Kidney glomerular epithelial cell (primary cell): Measurements from ENCODE around the gene ZFHX2.
"Not testable (repeated sequence)": the region's sequence is repeated elsewhere in the genome, so short reads cannot be mapped to it uniquely, and the experiment has no call there.

ENCODE experiments used
- DNase-seq: peaks from one replicate; lab custom pipeline; 2025; lab: John Stamatoyannopoulos, UW

The ZFHX2 gene

DNA sequence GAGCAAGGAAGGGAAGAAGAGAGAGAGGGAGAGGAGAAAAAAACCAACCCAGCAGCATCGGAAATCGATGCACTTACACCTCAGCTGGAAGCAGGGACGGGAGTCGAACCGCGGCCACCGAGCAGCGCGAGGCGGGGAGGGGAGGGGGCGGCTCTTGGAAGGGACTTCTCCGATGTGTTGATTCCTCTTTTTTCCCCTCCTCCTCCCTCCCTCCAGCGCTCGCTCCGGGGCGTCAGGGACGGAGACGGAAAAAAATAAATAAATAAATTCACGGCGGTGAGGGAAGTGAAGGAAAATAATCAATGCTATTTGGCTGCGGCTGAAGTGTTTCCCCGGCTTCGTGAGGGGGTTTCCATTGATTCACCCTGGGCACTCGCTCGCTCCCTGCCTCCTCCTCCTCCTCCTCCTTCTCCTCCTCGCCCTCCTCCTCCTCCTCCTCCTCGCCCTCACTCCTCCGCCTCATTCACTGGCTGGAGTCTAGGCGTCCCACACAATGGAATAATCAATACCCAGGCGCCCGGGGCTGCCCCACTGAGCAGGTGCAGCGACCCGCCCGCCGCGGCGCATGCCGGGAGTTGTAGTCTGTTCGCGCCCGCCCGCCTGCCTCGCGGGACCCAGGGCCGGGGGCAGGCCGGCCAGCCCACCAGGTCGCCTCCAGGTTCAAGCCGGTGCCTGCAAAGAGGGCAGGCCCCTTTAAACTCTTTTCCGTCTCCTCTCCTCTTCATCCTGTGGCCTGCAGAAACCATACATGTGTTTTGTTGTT is at the start of gene ZFHX2:
Gene ZFHX2, minus strand, starts transcription at position 500 of the 763 bp plus-strand sequence. CDS start 16,440 bp downstream, outside the sequence.
- DNase-seq: peak; percentile 83

DNA sequence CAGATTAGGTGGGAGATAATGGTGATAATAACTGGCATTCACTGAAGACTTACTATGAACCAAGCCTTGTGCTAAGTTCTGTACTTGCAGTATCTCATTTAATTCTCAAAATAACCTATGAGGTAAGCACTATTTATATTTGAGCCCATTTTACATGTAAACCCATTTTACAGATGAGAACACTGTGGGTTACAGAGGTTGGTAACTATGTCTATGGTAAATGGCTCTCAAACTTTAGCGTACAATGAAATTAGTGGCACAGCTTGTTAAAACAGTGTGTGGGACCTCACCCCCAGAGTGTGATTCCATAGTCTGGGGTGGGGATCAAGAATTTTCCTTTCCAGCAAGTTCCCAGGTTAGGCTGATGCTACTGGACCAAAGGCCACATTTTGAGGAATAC is 49.2 kb upstream of the ZFHX2 start:
- no peak for DNase-seq

DNA sequence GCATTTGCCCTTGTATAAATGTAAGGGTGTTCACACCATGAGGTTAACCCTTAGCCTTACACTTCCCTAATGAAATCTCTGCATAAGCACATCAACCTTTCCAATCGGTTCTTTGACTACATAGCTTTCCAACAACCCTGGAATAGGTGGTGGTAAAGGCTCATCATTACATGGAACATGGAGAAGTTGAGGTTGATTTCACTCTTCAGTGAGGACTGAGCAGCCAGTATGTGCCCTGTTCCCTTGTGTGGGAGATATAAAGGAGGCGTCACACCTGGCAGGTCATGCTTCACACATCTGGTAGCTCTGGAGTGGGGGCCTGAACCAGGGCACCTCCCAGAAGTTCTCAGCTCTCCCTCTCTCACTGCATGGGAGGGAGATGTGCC is 48.8 kb upstream of the ZFHX2 start:
- no peak for DNase-seq

DNA sequence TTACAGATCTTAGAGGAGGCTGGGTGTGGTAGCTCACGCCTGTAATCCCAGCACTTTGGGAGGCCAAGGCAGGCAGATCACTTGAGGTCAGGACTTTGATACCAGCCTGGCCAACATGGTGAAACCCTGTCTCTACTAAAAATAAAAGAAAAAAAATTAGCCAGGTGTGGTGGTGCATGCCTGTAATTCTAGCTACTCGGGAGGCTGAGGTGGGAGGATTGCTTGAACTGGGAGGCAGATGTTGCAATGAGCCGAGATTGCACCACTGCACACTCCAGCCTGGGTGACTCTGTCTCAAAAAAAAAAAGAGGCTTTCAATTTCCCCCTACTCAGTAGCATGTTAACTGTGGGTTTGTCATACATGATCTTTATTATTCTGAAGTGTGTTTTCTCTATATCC is 42.6 kb upstream of the ZFHX2 start:
- DNase-seq: not testable (repeated sequence)

DNA sequence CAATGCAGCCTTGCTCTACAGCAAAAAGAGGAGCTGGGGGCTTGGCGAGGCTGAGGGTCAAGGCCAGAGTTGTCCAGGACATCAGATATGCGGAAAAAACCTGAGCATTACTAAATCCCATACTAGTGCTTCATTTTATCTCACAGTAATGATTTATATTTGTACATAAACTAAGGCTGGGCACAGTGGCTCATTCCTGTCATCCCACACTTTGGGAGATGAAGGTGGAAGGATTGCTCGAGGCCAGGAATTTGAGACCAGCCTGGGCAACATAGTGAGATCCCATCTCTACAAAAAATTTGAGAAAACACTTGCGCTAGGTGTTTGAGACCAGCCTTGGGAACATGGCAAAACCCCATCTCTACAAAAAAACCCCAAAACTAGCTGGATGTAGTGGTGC is 38.6 kb upstream of the ZFHX2 start:
- DNase-seq: no peak

DNA sequence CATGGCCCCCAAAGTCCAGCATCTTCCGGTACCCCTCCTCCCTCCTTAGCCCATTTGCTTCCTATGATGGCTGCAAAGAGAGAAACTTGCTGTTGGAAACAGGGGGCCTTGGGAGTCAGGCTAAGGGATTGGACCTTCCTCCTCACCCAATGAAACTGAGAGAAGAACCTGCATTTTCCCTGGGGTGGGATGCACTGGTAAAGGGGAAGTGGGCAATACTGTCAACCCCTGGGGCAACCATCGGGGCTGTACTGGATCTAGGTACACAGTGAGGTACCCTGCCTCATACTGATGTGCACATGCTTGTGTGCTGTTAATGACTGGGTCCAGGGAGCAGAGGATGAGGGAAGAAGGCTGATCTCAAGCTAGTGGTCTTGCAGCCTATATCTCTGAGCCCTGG is 38.0 kb upstream of the ZFHX2 start:
- no peak for DNase-seq

DNA sequence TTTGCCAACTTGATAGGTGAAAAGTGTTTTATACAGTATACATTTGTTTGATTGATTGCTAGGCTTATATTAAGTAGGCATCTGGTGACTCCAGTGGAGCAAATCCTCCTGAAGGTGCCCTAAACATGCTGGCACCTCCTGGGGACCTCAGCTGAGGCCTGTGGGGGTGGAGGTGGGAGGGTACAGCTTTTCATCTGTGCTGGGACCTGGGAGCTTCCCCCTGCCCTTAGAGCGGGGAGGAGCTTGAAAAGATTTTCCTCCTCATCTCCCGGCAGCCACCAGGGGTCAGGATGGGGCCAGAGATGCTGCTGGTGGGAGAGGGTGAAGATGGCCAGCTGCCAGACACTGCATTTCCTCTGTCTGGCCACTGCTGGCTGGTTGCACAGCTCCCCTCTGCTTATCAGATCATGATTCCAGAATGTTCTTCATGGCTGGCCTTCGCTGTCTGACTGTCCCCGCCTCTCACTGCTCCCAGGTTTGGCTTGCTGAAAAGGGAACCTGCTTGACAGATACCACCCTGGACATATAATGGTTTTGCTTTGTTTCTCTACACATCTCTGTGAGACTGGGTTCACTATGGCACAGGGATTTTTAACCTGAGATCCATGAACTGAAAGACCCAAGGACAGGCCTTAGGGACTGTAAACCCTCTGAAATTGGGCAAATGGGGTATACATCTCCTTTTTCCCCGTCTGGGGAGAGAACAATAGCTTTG is 37.5 kb upstream of the ZFHX2 start:
- DNase-seq: peak; percentile 95

DNA sequence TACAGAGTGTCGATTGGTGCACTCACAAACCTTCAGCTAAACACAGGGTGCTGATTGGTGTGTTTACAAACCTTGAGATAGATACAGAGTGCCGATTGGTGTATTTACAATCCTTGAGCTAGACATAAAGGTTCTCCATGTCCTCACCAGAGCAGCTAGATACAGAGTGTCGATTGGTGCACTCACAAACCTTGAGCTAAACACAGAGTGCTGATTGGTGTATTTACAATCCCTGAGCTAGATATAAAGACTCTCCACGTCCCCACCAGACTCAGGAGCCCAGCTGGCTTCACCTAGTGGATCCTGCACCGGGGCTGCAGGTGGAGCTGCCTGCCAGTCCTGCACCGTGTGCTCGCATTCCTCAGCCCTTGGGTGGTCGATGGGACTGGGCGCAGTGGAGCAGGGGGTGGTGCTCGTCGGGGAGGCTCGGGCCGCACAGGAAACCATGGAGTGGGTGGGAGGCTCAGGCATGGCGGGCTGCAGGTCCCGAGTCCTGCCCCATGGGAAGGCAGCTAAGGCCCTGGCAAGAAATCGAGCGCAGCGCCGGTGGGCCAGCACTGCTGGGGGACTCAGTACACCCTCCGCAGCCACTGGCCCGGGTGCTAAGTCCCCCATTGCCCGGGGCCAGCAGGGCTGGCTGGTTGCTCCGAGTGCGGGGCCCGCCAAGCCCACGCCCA is 33.1 kb upstream of the ZFHX2 start:
- not testable (repeated sequence) for DNase-seq

DNA sequence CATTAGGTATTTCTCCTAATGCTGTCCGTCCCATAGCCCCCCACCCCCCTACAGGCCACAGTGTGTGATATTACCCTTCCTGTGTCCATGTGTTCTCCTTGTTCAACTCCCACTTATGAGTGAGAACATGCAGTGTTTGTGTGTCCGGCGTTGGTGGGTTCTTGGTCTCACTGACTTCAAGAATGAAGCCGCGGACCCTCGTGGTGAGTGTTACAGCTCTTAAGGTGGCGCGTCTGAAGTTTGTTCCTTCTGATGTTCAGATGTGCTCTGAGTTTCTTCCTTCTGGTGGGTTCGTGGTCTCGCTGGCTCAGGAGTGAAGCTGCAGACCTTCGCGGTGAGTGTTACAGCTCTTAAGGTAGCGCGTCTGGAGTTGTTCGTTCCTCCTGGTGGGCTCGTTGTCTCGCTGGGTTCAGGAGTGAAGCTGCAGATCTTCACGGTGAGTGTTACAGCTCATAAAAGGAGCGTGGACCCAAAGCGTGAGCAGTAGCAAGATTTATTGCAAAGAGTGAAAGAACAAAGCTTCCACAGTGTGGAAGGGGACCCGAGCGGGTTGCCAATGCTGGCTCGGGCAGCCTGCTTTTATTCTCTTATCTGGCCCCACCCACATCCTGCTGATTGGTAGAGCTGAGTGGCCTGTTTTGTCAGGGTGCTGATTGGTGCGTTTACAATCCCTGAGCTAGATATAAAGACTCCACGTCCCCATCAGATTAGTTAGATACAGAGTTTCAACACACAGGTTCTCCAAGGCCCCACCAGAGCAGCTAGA is 32.4 kb upstream of the ZFHX2 start:
- DNase-seq: not testable (repeated sequence)

DNA sequence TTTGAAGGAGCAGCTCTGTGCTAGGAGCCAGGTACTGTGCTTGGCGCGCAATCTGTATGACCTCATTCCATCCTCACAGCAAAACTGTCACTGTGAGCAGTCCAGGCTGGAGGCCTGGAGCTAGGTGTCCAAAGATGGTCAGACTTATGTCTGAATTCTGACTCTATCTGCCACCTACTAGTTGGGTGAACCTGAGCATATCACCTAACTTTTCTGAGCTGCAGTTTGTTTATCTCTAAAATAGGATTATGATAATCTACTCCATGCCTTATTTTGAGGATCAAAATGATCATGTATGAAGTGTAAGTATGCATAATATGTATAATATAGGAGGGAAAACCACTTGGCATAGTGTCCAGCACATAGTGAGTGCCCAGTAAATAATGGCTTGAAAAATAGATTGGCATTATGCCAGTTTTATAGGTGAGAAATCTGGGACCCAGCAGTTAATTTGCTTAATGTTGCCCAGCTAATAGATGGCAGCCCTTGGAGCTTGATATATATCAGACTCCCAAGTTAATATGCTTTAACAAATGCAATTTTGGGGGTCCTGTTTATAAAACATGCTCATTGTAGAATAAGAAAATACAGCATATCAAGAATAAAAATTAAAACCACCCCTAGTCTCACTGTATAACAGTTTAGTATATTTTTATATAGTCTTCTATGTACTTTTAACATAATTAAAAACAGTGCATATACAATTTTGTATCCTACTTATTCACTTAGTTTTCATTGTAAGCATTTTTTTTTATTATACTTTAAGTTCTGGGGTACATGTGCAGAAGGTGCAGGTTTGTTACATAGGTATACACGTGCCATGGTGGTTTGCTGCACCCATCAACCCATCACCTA is 31.6 kb upstream of the ZFHX2 start:
- no peak for DNase-seq

DNA sequence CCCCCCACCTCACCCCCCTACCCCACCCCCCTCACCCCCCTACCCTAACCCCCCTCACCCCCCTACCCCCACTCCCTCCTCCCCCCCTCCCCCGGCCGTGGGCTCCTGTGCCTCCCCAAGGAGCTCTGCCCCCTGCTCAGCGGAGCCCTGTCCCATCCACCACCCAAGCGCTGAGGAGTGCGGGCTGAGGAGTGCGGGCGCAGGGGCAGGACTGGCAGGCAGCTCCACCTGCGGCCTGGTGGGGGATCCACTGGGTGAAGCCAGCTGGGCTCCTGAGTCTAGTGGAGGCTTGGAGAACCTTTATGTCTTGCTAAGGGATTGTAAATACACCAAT is 29.4 kb upstream of the ZFHX2 start:
- no peak for DNase-seq

DNA sequence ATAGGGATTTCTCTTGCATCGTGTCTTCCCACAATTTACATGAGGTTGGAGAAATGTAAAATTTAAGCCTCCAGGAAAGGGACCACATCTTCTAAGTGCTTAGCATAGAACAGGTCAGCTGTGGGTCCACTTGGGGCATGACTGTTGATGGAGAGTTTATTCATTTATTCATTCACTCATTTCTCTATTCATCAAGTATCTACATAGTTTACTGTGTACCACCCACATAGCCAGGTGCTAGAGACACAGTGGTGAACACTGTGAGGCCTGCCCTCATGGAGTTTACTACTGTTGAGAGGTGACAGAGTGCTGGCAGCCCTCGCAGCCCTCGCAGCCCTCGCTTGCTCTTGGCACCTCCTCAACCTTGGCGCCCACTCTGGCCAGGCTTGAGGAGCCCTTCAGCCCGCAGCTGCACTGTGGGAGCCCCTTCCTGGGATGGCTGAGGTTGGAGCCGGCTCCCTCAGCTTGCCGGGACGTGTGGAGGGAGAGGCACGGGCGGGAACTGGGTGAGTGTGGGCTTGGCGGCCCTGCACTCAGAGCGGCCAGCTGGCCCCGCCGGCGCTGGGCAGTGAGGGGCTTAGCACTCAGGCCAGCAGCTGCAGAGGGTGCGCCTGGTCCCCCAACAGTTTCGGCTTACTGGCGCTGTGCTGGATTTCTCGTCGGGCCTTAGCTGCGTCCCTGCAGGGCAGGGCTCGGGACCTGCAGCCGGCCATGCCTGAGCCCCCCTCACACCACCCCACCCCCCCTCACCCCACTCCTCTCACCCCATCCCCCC is 28.8 kb upstream of the ZFHX2 start:
- no peak for DNase-seq

DNA sequence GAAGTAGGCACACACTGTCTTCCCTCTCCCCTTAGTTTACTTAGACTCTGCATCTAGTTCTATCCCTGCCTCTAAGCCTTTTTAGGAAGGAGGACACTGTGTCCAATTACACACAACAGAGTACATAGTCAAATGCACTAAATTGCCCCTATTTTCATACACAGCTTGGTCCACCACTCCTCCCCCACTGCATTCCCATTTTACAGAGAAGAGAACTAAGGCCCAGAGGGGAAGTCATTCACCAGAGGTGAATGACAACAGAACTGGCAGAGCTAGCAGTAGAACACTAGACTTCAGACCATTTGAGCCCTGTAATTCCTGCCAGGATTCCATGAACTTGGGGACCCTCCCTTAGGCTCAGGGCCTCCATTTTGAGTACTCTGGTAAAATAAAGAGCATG is 28.2 kb upstream of the ZFHX2 start:
- DNase-seq: no peak

DNA sequence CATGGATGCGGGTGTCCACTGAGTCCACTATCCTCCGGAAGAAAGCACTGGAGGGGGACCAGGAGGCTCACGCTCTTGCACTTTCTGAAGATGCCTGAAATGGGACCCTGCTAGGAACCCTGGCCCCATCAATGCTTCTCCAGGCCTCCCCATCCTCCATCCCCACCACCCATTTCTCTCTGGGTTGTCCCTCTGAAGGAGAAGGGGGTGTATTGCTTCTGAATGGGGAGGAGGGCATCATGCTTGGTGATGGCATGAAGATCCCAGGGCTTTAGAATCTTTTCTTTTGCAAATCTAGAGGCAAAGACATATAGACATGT is 27.7 kb upstream of the ZFHX2 start:
- no peak for DNase-seq

DNA sequence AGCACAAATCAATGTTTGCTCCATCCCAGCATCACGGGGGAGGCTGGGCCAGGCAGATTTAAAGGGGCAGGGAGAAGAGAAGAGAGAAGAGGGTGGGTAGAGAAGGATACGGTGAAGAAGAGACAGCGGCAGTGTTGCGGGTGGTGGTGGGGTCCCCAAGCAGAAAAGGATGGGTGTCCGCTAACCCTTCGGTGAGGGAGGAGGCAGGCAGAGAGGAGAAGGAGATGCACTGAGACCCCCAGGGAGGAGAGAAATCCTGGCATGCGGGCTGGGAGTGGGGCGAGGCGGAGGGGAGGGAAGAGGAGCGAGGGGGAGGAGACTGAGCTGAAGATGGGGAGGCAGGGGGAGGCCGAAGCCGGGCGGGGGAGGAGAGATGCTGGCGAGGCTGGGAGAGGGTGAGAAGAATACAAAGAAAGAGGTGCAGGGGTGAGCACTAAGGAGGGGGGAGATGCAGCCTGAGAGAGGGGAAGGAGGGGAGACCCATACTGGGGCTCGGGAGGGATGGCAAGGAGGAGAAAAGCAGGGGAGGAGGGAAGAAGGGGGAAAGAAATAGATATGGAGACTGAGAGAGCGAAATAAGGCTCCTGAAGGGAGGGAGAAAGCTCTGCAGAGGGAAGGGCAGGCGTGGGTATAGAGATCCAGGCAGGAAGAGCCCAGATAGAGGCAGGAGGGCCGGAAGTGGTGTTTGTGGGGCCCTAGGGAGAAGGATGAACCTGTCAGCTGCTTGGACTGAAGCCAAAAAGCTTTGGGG is 27.2 kb upstream of the ZFHX2 start, which contains the start of gene JPH4:
Gene JPH4, minus strand, starts transcription at position 231 of the 751 bp plus-strand sequence. CDS start 1,337 bp downstream, outside the sequence.
- no peak for DNase-seq

DNA sequence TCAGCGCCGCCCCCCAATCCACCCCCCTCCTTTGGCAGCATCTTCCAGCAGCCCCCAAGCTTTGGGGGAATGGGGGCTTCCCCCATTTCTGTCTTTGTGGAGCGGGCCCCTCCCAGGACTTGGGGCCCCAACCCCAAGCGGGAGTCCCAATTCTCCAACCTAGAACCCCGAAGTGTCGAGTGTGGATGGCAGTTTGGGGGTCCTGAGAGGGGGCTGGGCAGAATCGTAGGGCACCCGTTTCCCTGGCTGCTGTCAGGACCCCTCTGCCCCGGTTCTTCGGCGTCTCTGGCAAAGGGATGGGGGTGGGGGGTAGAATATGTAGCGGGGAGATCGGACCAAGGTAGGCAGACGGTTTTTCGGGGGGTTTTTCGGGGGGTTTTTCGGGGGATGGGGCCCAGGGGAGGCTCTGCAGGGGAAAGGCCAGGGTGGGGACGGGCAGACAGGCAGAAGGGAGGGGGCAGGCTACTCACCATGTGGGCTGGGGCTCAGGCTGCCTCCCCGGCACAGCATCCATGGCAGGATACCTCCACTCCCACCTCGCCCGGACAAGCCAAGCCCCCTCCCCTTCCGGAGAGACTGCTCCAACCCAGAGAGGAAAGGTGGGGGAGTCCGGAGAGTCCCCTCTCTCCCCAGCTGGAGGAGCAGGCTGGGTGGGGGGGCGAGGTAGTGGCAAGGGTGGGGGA is 26.3 kb upstream of the ZFHX2 start:
- DNase-seq: no peak

DNA sequence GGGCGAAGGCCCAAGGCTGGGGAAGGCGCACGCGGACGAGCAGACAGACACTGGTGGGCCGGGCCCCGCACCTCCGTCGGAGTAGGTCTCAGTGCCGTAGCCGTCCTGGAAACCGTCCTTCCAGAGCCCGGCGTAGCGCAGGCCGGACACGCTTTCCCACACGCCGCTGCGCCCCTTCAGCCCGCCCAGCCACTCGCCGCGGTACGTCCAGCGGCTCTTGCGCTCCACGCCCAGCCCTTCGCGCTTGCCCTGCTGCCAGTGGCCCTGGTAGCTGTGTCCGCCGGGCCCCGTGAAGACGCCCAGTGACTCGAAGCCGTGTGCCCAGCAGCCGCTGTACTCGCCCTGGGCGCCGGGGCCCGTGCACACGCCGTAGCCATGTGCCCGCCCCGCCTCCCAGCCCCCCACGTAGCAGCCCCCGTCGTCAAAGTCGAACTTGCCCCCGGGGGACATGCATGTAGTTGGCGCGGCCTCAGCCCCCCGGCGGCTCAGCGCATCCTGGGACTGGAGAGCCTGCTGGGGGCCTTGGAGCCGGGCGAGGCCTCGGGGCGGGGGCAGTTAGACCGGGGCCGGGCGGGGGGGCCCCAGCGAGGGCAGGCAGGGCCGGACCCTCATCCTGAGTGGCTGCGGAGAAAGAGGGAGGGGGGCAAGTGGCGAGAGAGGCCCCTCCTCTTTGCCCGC is 25.6 kb upstream of the ZFHX2 start:
- DNase-seq: no peak

DNA sequence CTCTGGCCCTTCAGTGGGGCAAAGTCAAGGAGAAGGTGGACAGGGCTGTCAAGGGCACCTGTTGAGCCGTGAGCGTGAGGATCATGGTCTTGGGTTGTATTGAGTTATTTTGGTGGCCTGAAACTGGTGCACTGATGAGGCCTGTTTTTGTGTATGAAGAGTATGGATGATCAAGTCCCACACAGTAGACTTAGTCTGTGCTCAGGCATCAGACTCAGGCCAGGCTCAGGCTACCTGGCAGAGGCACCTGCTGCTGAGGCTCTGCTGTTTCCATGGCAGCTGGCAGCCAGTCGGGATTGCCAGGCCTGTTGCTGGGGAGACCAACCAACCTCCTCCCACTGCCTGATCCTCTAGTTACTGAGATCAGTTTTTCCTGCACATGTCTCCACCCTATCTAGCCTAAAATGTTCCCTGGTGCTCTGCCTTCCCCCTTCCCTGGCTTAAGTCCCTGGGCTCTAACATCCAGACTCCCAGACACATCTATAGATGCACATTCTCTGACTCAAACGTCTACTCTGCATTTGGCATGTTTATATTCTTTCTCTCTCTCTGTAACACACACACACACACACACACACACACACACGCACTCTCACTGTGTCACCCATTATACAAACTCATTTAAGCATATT is 21.9 kb upstream of the ZFHX2 start:
- no peak for DNase-seq
